HG02678 (cell line): Measurements from ENCODE around the gene PRR35.
"Not testable (repeated sequence)": the region's sequence is repeated elsewhere in the genome, so short reads cannot be mapped to it uniquely, and the experiment has no call there.

Source experiments
- ATAC-seq: cut with Tn5 transposase; IDR thresholded peaks from one replicate; pipeline ENCODE4 v1.9.1; 2021; ENCODE audit warnings: mild to moderate bottlenecking, moderate library complexity; ENCODE audit not compliant: unreplicated experiment

The PRR35 gene

DNA sequence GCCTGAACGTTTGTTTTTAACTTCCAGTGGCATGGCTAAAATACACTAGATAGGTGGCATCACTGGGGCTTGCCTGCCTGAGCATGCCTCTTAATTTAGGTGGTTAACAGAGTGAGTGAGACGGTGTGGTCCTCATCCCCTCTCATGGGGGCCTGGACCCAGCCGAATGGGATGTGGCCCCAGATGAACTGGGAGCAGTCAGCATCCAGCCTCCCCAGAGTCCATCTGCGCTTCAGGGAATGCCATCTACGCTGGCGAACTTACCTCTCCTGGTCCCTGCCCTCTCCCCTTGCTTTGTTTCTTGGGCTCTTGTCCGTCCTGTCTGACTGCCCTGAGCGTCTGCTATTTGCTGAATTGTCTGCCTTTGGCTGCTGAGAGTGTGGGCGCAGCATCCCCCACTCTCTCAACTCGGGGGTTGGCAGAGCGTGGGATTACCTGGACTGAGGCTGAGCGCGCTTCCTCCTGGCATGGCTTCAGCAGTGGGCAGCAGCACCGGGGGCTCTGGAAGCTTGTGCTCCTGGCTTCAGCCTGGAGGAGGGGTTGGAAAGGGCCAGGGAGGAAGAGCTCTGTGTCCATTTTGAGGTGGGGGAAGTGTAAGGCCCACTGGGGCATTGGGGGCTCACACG, 31.8 kb downstream of the PRR35 start:
- ATAC-seq: no peak

- ATAC-seq: no peak
These were observed 32.5 kb downstream of the PRR35 start for GRCh38 chr16:592518-593306.

DNA sequence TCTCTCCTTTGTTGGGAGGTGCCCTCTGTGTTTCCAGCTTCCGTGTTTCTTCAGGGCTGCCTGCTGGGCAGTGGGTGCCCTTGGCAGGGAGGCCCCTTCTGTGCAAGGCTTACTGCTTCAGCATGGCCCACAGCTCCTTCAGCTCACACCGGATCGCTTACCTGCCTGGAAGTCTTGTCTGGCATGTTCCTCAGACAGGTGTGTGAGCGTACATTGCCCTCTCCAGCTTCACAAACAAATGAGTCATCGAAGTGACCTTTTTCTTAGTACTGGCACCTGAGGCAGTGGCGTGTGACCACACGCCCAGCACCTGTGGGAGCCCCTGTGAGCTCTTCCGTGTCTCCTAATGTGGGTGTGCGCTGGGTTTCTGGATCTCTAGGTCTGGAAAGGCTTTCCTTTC, 33.2 kb downstream of the PRR35 start:
- ATAC-seq: no peak

DNA sequence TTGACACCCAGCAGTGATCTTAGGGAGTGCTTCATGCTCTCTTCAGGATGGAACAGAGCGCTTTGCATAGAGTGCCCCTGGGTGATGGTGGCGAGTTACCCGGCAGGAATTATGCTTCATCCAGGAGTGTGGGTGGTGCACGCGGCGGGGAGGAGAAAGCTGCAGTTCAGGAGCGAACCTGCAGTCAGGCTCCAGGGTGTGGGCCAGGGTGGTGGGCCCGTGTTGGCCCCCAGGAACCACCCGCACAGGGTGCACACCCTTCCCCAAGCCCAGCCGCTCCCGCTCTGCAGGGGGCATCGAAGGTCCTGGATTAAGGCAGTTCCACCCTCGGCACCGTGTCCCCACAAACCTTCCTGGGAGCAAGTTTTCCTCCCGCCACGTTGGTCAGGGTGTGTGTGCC, 33.6 kb downstream of the PRR35 start:
- no peak for ATAC-seq

DNA sequence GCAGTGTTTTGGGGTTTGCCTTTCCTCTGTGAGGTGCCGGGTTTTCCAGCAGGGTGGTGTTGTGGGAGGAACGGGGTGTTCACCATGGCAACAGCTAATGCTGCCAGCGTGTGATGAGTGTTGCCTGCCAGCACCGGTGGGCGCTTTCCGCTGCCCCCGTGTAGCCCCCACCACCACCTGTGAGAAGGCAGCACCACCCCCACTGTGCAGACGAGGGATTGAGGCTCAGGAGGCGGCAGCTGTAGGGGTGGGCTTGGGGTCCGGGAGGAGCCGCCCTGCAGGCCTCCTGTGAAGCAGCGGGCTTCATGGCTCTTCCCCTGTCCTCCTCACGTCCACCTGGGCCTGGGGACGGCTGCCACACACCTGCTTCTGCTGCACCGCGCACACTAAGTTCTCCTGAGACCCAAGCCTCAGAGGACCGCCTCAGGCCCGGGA, 34.9 kb downstream of the PRR35 start:
- no peak for ATAC-seq

DNA sequence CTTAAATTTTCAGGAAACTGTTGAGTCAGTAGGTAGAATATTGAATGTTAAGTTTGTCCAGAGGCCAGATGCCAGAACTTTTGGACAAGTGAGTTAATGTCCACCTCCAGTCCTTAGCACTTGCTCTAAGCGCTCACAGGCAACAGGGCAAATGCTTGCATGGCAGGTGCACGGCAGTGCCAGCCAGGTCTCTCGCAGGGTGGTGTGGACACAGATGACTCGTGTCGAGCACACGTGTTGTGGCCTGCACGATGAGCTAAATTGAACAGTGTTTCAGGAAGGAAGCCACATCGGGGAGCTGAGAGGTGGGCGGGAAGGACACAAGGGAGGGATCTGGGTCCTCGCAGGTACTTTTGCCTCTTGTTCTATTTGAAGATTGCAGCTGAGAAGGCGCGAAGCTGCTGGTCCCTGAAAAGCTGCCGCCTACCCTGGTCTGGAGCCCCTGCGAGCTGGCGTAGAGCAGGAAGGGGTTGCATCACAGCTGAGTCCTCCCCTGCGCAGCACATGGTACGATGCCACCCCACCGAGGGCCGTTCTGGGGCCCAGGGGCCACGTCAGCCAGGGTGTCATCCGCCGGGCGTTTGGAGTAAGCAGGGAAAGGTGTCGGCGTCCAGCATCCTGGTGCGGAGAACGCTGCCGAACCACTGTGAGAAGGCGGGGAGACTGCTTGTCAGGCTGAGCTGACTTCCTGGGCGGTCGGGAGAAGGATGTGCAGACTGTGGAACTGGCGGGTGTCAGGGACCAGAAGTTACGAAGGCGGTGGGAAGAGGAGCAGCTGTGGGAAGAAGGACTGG, 35.9 kb downstream of the PRR35 start:
- ATAC-seq: no peak

DNA sequence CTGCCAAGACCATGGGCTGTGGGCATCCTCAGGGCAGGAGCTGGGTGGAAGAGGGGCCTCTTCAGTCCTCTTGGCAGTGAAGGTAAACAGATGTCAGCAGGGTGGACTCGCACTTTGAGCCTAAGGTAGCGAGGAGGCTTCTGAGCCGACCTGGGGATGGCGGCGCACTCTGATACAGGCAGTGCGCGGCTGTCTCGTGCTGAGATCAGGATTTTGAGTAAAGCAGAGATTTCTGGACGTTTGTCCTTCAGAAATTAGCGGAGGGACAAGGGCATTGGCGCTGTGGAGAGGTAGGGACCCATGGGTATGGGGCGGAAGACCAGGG, 36.5 kb downstream of the PRR35 start:
- ATAC-seq: no peak

DNA sequence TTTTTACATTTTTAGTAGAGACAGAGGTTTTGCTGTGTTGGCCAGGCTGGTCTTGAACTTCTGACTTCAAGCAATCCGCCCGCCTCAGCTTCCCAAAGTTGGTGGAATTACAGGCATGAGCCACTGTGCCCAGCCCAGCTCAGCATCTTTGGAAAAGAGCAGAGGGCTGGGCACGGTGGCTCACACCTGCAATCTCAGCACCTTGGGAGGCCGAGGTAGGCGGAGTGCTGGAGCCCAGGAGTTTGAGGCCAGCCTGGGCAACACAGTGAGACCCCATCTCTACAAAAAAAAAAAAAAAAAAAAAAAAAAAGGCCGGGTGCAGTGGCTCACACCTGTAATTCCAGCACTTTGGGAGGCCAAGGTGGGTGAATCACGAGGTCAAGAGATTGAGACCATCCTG, 37.5 kb downstream of the PRR35 start:
- not testable (repeated sequence) for ATAC-seq

DNA sequence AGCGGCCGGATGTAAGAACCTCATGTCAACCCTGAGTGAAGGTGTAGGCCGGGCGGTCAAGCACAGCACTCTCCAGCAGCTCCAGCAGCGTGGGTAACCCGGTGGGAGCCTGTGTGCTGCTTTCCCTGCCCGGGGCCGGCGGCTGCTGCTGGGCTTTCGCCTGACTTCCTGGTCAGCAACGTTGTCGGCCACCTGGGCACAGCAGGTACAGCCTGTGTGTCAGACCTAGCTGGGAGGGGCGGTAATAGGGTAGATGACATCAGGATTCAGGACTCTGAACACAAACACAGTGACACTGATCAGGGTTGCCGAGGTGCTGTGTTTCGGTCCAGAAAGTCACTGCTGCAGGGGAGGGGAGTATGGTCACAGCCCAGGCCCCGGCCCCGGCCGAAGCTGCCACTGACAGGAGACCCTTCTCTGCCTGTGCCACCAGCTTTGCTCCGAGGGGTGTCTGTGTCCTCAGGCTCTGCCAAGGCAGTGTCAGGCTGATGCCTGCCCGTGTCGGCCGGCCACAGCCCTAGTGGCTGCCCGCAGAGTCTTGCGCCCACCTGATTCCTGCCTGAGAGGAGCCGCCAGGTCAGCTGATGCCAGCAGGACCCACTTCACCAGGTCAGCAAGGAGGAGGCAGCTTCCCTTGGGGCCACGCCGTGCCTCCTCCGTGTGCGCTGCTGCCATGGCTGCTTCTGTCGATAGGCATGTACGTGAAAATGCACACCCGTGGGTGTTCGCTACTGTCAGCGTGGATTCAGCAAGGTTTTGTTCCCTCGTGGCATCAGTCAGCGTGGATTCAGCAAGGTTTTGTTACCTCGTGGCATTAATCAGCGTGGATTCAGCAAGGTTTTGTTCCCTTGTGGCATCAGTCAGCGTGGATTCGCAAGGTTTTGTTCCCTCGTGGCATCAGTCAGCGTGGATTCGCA, 38.9 kb downstream of the PRR35 start:
- ATAC-seq: no peak

DNA sequence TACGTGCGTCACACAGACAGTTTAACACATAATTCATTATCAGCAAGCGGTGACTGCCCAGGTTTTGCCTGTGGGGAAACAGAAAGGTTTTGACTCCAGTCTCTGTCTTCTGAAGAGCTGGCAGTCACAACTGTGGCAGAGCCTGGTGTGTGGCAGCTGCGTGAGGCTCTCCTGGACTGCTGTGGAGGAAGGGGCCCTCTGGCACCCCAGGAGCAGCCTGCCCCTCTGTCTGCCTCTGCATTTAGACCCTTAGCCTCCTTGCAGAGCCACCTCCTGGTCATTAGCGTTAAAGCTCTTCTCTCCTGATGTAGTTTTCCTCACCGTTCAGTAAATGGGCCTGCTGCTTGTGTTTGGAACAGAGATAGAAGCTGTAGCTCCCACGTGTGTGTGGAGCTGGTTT, 40.6 kb downstream of the PRR35 start:
- no peak for ATAC-seq

- ATAC-seq: no peak
These were observed 43.7 kb downstream of the PRR35 start for GRCh38 chr16:603933-604332.

DNA sequence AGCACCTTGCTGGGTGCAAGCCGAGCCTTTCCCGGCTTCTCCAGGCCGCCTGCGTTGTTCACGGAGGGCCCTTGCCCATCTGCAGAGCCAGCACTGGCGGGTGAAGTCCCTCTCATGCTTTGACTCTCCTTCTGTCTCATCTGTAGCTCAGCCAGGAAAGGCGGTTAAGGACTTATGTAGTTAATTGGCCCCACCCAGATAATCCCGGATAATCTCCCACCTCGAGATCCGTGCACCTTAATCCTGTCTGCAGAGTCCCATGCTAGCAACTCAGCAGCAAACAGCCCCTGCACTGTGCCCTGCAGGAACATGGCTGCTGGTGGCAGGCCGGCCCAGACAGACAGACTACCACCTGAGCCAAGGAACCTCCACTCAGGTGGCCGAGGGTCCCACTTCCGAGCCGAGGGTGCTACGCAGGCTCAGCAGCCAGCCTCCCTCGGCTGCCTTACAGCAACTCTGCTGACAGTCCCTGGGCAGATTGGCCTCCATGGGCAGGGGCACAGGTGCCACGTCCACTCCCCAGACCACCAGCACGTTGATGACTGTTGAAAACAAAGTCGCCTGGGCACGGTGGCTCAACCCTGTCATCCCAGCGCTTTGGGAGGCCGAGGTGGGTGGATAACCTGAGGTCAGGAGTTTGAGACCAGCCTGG, 46.6 kb downstream of the PRR35 start:
- ATAC-seq: no peak

DNA sequence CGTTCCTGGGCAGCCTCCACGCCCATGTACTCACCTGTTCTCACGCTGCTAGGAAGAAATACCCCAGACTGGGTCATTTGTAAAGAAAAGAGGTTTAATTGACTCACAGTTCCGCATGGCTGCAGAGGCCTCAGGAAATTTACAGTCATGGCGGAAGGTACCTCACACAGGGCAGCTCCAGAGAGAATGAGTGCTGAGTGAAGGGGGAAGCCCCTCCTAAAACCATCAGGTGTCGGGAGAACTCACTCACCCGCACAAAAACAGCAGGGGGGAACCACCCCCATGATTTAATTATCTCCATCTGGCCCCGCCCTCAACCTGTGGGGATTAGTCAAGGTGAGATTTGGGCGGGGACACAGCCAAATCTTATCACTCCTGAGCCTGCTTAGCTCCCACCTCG, 47.8 kb downstream of the PRR35 start:
- no peak for ATAC-seq

DNA sequence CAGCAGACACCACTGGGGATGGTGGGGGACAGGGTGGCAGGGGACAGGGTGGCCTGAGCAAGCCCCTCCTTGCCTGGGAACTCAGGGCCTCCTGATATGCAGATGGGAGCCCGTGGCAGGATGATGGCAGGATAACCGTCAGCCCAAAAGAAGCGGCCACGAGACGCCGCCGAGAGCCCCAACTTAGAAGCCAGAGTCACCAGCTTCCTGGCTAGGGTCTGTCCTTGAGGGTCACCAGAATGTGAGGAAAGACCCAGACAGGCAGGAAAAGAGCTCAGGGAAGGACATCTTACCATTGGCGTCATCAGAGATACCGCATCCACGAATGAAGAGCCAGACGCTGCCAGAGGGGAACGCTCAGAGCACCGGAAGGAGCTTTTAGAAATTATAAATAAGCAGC, 49.1 kb downstream of the PRR35 start:
- ATAC-seq: no peak

DNA sequence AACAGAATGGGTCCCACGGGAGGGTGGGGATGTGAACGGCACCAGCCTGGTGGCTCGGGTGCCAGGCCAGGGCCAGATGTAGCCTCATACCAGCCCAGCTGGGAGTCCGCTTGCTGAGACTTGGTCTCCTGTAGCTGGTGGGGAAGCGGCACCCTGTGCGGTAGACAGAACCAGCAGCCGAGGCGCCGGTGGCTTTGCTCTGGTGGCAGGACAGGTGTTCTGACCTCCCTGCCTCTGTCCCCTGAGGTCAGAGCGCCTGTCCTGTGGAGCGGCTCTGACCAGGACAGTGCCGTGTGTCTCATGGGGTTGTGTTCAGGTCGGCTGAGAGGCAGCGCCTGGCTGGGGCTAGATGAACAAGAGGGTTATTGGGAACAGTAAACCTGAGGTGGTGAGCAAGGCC, 49.8 kb downstream of the PRR35 start:
- ATAC-seq: no peak

- ATAC-seq: no peak
These were observed 50.6 kb downstream of the PRR35 start for GRCh38 chr16:610513-611381.

DNA sequence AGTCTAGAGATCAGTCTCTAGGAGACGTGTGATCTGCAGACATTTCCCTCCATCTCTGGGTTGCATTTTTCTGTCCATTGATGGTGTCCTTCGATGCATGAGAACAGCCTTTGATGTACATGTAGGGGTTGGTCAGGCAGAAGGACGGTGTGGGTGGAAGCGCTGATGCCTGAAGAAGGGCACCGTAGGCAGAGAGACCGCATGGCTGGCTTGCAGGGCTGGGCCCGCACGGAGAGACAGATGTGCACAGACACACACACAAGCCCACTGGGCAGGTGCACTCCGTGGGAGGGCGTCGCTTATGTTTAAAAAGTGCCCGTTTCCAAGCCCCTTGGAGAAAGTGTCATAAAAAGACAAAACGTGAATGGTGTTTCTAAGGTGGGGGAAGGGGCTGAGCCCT, 54.9 kb downstream of the PRR35 start:
- no peak for ATAC-seq
